Heart right ventricle (tissue), 16 donors: ENCODE data around the gene PCDHGA9. TPM values are rescaled to one million over a fixed set of nuclear protein-coding genes. Genes with fewer than 3 reads are reported as not detected.
"Not testable (repeated sequence)": the region's sequence is repeated elsewhere in the genome, so short reads cannot be mapped to it uniquely, and the experiment has no call there.

ENCODE experiments used
- ATAC-seq, 8 donors: fragments of 200-7000 bp; cut with Tn5 transposase; one replicate each; pipeline ENCODE4 v1.9.1; 2020; ENCODE audit warnings: mild to moderate bottlenecking in 8 of 8, moderate library complexity in 8 of 8, moderate number of reproducible peaks in 1 of 8
- DNase-seq, 2 donors: peaks; one replicate each; pipeline ENCODE4 v3.0.0-alpha.2; 2020
- H3K27ac ChIP-seq, 10 donors: fragments of 200-600 bp; sonication (generic) in 2 of 10; one replicate each; pipeline versions ENCODE4 v1.5.0 to v1.8.0; 2020 to 2022; ENCODE audit warnings: mild to moderate bottlenecking in 3 of 10
- H3K27me3 ChIP-seq, 7 donors: fragments of 200-600 bp; one replicate each; pipeline ENCODE4 v1.8.0; 2021 to 2022; ENCODE audit warnings: mild to moderate bottlenecking in 2 of 7
- H3K36me3 ChIP-seq, 9 donors: fragments of 200-600 bp; sonication (generic) in 1 of 9; one replicate each; pipeline versions ENCODE4 v1.5.0 to v1.8.0; 2020 to 2022; ENCODE audit warnings: mild to moderate bottlenecking in 2 of 9
- H3K4me1 ChIP-seq, 9 donors: fragments of 200-600 bp; sonication (generic) in 1 of 9; one replicate each; pipeline versions ENCODE4 v1.5.0 to v1.8.0; 2020 to 2022; ENCODE audit warnings: mild to moderate bottlenecking in 4 of 9
- H3K4me3 ChIP-seq, 10 donors: fragments of 200-600 bp; sonication (generic) in 2 of 10; one replicate each; pipeline versions ENCODE4 v1.5.0 to v1.8.0; 2020 to 2022; ENCODE audit warnings: mild to moderate bottlenecking in 7 of 10, moderate library complexity in 2 of 10
- H3K9me3 ChIP-seq, 11 donors: fragments of 200-600 bp in 10 of 11; sonication (generic) in 2 of 11; one replicate each; pipeline versions ENCODE4 v1.5.0 to v1.8.0; 2013 to 2022; ENCODE audit warnings: mild to moderate bottlenecking in 2 of 11, control low read depth in 1 of 11, moderate library complexity in 1 of 11
- CTCF ChIP-seq, 9 donors: fragments of 200-600 bp; sonication (generic) in 2 of 9; IDR thresholded peaks; one replicate each; pipeline versions ENCODE4 v1.5.0 to v1.8.0; 2021 to 2022; ENCODE audit warnings: antibody characterized with exemption in 9 of 9, mild to moderate bottlenecking in 5 of 9, moderate library complexity in 1 of 9
- WGBS, 2 donors: extraction: QIAGEN DNeasy Blood & Tissue Kit; methylation state at CpG; one replicate each; pipeline ENCODE4 v1.1.7; 2013; ENCODE audit warnings: inconsistent platforms in 1 of 2; 5-methylcytosine and 5-hydroxymethylcytosine counted together
- intact Hi-C, 10 donors: fragments of 100-400 bp; cut with DNase I; formaldehyde crosslinking; loops; one replicate each; pipeline versions ENCODE4 v1.11.1 to v1.14.2; 2022
- polyA plus RNA-seq, 2 donors: library from polyadenylated mRNA; stranded (reverse); fragments of 200-250 nt; gene quantifications; one replicate each; pipeline ENCODE4 v1.2.3, GENCODE V29; 2013
- total RNA-seq, 10 donors: library from RNA; stranded (reverse); fragmentation: NEBNext Ultra II Directional in 3 of 10; extraction: Animal tissue kit (Norgen Biotek cat#: 25700) in 3 of 10; gene quantifications; one replicate each; pipeline versions ENCODE4 v1.2.1 to v1.2.4, GENCODE V29; 2021 to 2023
- donor health status: Arrhythmogenic right ventricular cardiomyopathy.
- donor health status: ischemic (EF 13 %, LVEDD 7.1; RV severe dilation, severe dysfunction).
- donor health status: healthy with polysubstance abuse.
- donor health status: DM: no; HTN: yes; CAD: no.
- donor health status: DM: no; HTN: no; CAD: no.
- donor health status: ischemic (EF 25% LVEDD 6.9; RV normal size, moderate dysfunction).
- donor health status: ischemic (EF 25% LVEDD 5.7; RV mildly dilated, moderate dysfunction).
- donor health status: healthy.
- donor health status: DM: yes; HTN: yes; CAD: no.
- donor health status: Ischemic cardiomyopathy.
- donor health status: ischemic (EF 35%, LVEDD 5.7; RV mildly dilated, moderate dysfunction).
- donor health status: nonischemic (EF 11% LVEDD 7.7; RV severe dilation, severe dysfunction).
- donor health status: DM: yes; HTN: yes; CAD: no.
- donor health status: PGD.
- donor health status: ischemic (EF 29% LVEDD 5.4; RV normal size, mild dysfunction).
- donor health status: nonischemic (EF 23%, LVEDD 6.1; RV moderate dilation, normal function).

PCDHGA9 gene
- total and polyA plus RNA-seq, 12 donors, result 0.55 to 8.3 (median 6.0) TPM

- intact Hi-C loops, result loop anchor here in 4 of 10 donors (5.0 to 10.0 kb wide), 4 partner anchors 112 to 198 kb away; partner anchors contain the start of gene PCDHB13 (in 1 of the 4)
- peak within 1 kb of the TSS in 4 of 10 donors; percentile 1 to 24 (median 8) for H3K27ac ChIP-seq
- H3K27me3 ChIP-seq, result peaks cover 0 to 96% (median 0%) of the 10 kb centered on the region in 7 donors
- peaks cover 0 to 62% (median 0%) of the 10 kb centered on the region in 9 donors for H3K36me3 ChIP-seq
- peaks cover 0 to 19% (median 0%) of the 10 kb centered on the region in 9 donors for H3K4me1 ChIP-seq
- peaks cover 0 to 100% (median 46%) of the 10 kb centered on the region in 11 donors for H3K9me3 ChIP-seq
- WGBS, 2 donors, result 27 to 36% methylated on average over 31 of the region's 31 CpGs
- ATAC-seq (peak in 6 of 8 donors; percentile 55 to 65 (median 60)), DNase-seq (no peak)
- peak within 1 kb of the TSS in 9 of 10 donors; percentile 5 to 48 (median 34) for H3K4me3 ChIP-seq
- peak; percentile 18 to 59 (median 52) for TF ChIP-seq CTCF (IDR thresholded peaks at IDR 0.05)
These were observed 10.4 kb downstream of the PCDHGA9 start, which contains the start of gene PCDHGA10 for GRCh38 chr5:141412854-141413539. TSS of gene PCDHGA10 (plus strand) at chr5:141412987. CDS start at chr5:141413176, 189 bp downstream.

- Histone ChIP-seq H3K4me3 (peak overlapping the region in 8 of 10 donors; percentile 9 to 48 (median 36)), H3K27ac (peak overlapping the region in 1 of 10 donors; percentile 1), H3K27me3 (peaks cover 0 to 96% (median 0%) of the 10 kb centered on the region in 7 donors), H3K9me3 (peaks cover 0 to 100% (median 45%) of the 10 kb centered on the region in 11 donors), H3K36me3 (peaks cover 0 to 56% (median 0%) of the 10 kb centered on the region in 9 donors), H3K4me1 (peaks cover 0 to 25% (median 5%) of the 10 kb centered on the region in 9 donors)
- ATAC-seq (peak in 4 of 8 donors; percentile 12 to 57 (median 24)), DNase-seq (no peak)
- WGBS, 2 donors, result 23 to 26% methylated on average over 25 of the region's 25 CpGs
- intact Hi-C loops, result loop anchor here in 4 of 10 donors (5.0 to 10.0 kb wide), 4 partner anchors 111 to 199 kb away; partner anchors contain the start of gene PCDHB13 (in 1 of the 4)
- no peak for TF ChIP-seq CTCF (IDR thresholded peaks at IDR 0.05)
These were observed 11.0 kb downstream of the PCDHGA9 start for GRCh38 chr5:141413540-141414069.

GRCh38 chr5:141414548-141415274 lies 12.1 kb downstream of the PCDHGA9 start:
- ATAC-seq, H3K27ac ChIP-seq, DNase-seq, H3K4me3 ChIP-seq: not testable (repeated sequence)
- 45 to 58% methylated on average over 41 to 46 of the region's 46 CpGs for WGBS, 2 donors
- H3K36me3 ChIP-seq, result peaks cover 0 to 56% (median 0%) of the 10 kb centered on the region in 9 donors
- H3K27me3 ChIP-seq, result peaks cover 0 to 96% (median 0%) of the 10 kb centered on the region in 7 donors
- peaks cover 0 to 100% (median 45%) of the 10 kb centered on the region in 11 donors for H3K9me3 ChIP-seq
- H3K4me1 ChIP-seq, result peaks cover 0 to 25% (median 5%) of the 10 kb centered on the region in 9 donors
- intact Hi-C loops, result loop anchor here in 8 of 10 donors (5.0 to 10.0 kb wide), 7 partner anchors 108 to 200 kb away; partner anchors contain the start of gene PCDHB13 (in 1 of the 8)

- H3K4me1 ChIP-seq, result peaks cover 0 to 25% (median 5%) of the 10 kb centered on the region in 9 donors
- ATAC-seq, H3K27ac ChIP-seq, DNase-seq, H3K4me3 ChIP-seq: not testable (repeated sequence)
- intact Hi-C loops, result loop anchor here in 8 of 10 donors (5.0 to 10.0 kb wide), 7 partner anchors 107 to 200 kb away; partner anchors contain the start of gene PCDHB13 (in 1 of the 8)
- H3K36me3 ChIP-seq, result peaks cover 0 to 53% (median 0%) of the 10 kb centered on the region in 9 donors
- 43 to 45% methylated on average over 24 of the region's 24 CpGs for WGBS, 2 donors
- peaks cover 0 to 100% (median 45%) of the 10 kb centered on the region in 11 donors for H3K9me3 ChIP-seq
- peaks cover 0 to 96% (median 0%) of the 10 kb centered on the region in 7 donors for H3K27me3 ChIP-seq
These were observed 12.7 kb downstream of the PCDHGA9 start for GRCh38 chr5:141415275-141415618.
